WERI-Rb-1 (cell line): Measurements from ENCODE around the gene PUM1.

Experiments used
- DNase-seq: peaks from one replicate; pipeline ENCODE4 v3.0.0-alpha.2; 2020
- H3K27ac ChIP-seq: fragments of 250-450 bp; sonication (Bioruptor Pico); 2 replicates; pipeline ENCODE4 v1.5.1; 2020; ENCODE audit warnings: mild to moderate bottlenecking, moderate library complexity
- H3K27me3 ChIP-seq: fragments of 250-450 bp; sonication (Bioruptor Pico); 2 replicates; pipeline ENCODE4 v1.5.1; 2021; ENCODE audit warnings: mild to moderate bottlenecking, low read depth, moderate library complexity; ENCODE audit not compliant: insufficient read depth, severe bottlenecking
- H3K36me3 ChIP-seq: fragments of 250-450 bp; sonication (Bioruptor Pico); 2 replicates; pipeline ENCODE4 v1.5.1; 2020; ENCODE audit warnings: mild to moderate bottlenecking, moderate library complexity
- H3K4me3 ChIP-seq: 2 replicates; pipeline ENCODE4 v1.5.1; 2011; ENCODE audit warnings: low read depth, mild to moderate bottlenecking, control low read depth, low read length
- H3K9me3 ChIP-seq: fragments of 250-450 bp; sonication (Bioruptor Pico); 2 replicates; pipeline ENCODE4 v1.5.1; 2021; ENCODE audit warnings: mild to moderate bottlenecking, moderate library complexity; ENCODE audit not compliant: severe bottlenecking
- CTCF ChIP-seq: IDR thresholded peaks from 2 replicates; pipeline ENCODE4 v1.5.1; 2011; ENCODE audit warnings: low read depth, mild to moderate bottlenecking, control low read depth, inconsistent platforms, low read length

The PUM1 gene

GRCh38 chr1:31007462-31007991, 58.0 kb downstream of the PUM1 start:
- no peak overlapping the region for H3K27ac ChIP-seq
- no peaks in the 10 kb centered on the region for H3K9me3 ChIP-seq
- no peaks in the 10 kb centered on the region for H3K27me3 ChIP-seq
- no peak for TF ChIP-seq CTCF
- no peak for DNase-seq
- peaks cover 53% of the 10 kb centered on the region for H3K36me3 ChIP-seq
- H3K4me3 ChIP-seq, result no peak overlapping the region

- Histone ChIP-seq H3K4me3 (no peak overlapping the region), H3K36me3 (peaks cover 61% of the 10 kb centered on the region), H3K27ac (no peak overlapping the region), H3K9me3 (no peaks in the 10 kb centered on the region), H3K27me3 (no peaks in the 10 kb centered on the region)
- DNase-seq, result no peak
- TF ChIP-seq CTCF, result no peak
Measured at GRCh38 chr1:31006747-31007146, 58.8 kb downstream of the PUM1 start.

DNA sequence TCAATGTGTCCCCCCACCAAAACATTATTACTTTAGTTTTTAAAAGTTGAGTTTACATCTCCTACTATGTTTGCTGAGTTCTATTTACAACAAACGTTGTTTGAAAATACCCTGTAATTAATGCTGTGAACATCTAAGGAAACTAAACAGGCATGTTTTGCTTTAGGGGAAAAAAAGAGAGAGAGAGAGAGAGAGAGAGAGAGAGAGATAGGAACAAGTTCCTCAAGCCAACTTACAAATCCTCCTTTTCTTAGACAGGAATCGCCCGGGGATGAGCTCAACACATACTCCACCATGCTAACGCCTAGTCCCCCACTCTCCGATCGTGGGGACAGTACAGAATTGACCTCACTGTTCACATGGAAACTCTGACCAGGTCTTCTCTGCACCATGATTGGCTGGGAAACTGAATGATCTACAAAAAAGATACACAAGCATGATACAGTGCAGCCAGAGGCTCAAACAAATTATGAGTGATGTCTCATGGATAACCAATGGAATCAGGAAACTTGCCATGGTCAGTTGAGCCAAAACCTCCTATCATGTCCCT, 59.8 kb downstream of the PUM1 start:
- DNase-seq, result no peak
- Histone ChIP-seq H3K9me3 (no peaks in the 10 kb centered on the region), H3K27ac (no peak overlapping the region), H3K36me3 (peaks cover 69% of the 10 kb centered on the region), H3K27me3 (no peaks in the 10 kb centered on the region), H3K4me3 (no peak overlapping the region)
- TF ChIP-seq CTCF, result no peak

DNA sequence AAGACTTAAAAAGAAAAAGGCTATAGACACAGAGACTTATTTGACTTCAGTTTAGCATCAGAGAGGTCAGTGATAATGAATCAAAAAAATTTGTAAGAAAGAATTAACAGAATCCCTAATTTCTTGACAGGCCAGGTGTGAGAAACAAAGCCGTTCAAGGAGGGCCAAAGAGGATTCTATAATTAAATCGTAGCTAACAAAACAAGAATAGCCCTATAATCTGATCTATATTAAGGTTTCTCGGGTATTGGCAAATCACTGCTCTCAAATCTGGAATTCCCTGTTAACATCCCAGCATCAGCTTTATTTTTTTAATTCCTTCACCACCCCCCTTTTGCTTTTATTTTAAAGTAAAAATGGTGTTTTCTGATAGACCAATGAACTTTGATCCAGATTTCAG, 60.3 kb downstream of the PUM1 start:
- Histone ChIP-seq H3K27ac (no peak overlapping the region), H3K4me3 (no peak overlapping the region), H3K9me3 (no peaks in the 10 kb centered on the region), H3K36me3 (peaks cover 73% of the 10 kb centered on the region), H3K27me3 (no peaks in the 10 kb centered on the region)
- no peak for DNase-seq
- no peak for TF ChIP-seq CTCF

- no peaks in the 10 kb centered on the region for H3K27me3 ChIP-seq
- no peak overlapping the region for H3K27ac ChIP-seq
- no peak for DNase-seq
- no peak overlapping the region for H3K4me3 ChIP-seq
- H3K36me3 ChIP-seq, result peaks cover 80% of the 10 kb centered on the region
- H3K9me3 ChIP-seq, result no peaks in the 10 kb centered on the region
- TF ChIP-seq CTCF, result no peak
Measured at GRCh38 chr1:31004231-31004621, 61.3 kb downstream of the PUM1 start.

- Histone ChIP-seq H3K36me3 (peaks cover 85% of the 10 kb centered on the region), H3K4me3 (no peak overlapping the region), H3K27ac (no peak overlapping the region), H3K27me3 (no peaks in the 10 kb centered on the region), H3K9me3 (no peaks in the 10 kb centered on the region)
- no peak for DNase-seq
- TF ChIP-seq CTCF, result no peak
Measured at GRCh38 chr1:31003613-31004230, 61.8 kb downstream of the PUM1 start.
